GM23338 (cell line): ENCODE data around the gene ST6GALNAC3. TPM values are rescaled to one million over a fixed set of nuclear protein-coding genes. Genes with fewer than 3 reads are reported as not detected.
A peak's percentile ranks its signal among the peaks of the same experiment; 100 is the strongest.

Source experiments
- ATAC-seq: fragments of 200-7000 bp; cut with Tn5 transposase; 3 replicates; pipeline ENCODE4 v1.9.1; 2020
- DNase-seq: peaks from one replicate; pipeline ENCODE4 v3.0.0-alpha.2; 2015; ENCODE audit warnings: low spot score
- H2AFZ ChIP-seq: fragments of 200-600 bp; sonication (generic); 2 replicates; pipeline ENCODE4 v1.8.0; 2016; ENCODE audit warnings: antibody characterized with exemption, mild to moderate bottlenecking, moderate library complexity
- H3F3A ChIP-seq: fragments of 200-600 bp; sonication (generic); replicated peaks from 2 replicates; pipeline ENCODE4 v1.8.0; 2017; ENCODE audit warnings: antibody characterized with exemption, mixed run types, low read depth
- H3K27ac ChIP-seq: fragments of 200-600 bp; sonication (generic); 2 replicates; pipeline ENCODE4 v1.6.1; 2016; ENCODE audit warnings: low read depth
- H3K27me3 ChIP-seq: fragments of 200-600 bp; sonication (generic); 2 replicates; pipeline ENCODE4 v1.8.0; 2016; ENCODE audit warnings: mild to moderate bottlenecking, mixed run types, moderate library complexity; ENCODE audit not compliant: insufficient read depth
- H3K36me3 ChIP-seq: fragments of 200-600 bp; sonication (generic); 2 replicates; pipeline ENCODE4 v1.8.0; 2016; ENCODE audit warnings: mild to moderate bottlenecking; ENCODE audit not compliant: insufficient read depth
- H3K4me1 ChIP-seq: fragments of 200-600 bp; sonication (generic); 2 replicates; pipeline ENCODE4 v1.8.0; 2016; ENCODE audit warnings: mild to moderate bottlenecking, moderate library complexity; ENCODE audit not compliant: insufficient read depth
- H3K4me2 ChIP-seq: fragments of 200-600 bp; sonication (generic); 2 replicates; pipeline ENCODE4 v1.7.1; 2017; ENCODE audit warnings: mixed run types
- H3K4me3 ChIP-seq: fragments of 200-600 bp; sonication (generic); 2 replicates; pipeline ENCODE4 v1.6.1; 2016; ENCODE audit warnings: mixed run types
- H3K79me2 ChIP-seq: fragments of 200-600 bp; sonication (generic); replicated peaks from 2 replicates; pipeline ENCODE4 v1.8.0; 2017; ENCODE audit warnings: mild to moderate bottlenecking; ENCODE audit not compliant: insufficient read depth
- H3K9me2 ChIP-seq: fragments of 200-600 bp; sonication (generic); 2 replicates; pipeline ENCODE4 v1.8.0; 2017; ENCODE audit not compliant: insufficient read depth
- H4K20me1 ChIP-seq: fragments of 200-600 bp; sonication (generic); replicated peaks from 2 replicates; pipeline ENCODE4 v1.8.0; 2017; ENCODE audit warnings: mild to moderate bottlenecking; ENCODE audit not compliant: insufficient read depth
- H3K27ac Mint-ChIP-seq: 2 replicates; pipeline ENCODE4 v1.8.0; 2020; ENCODE audit warnings: inconsistent platforms, mild to moderate bottlenecking, moderate library complexity, mixed read lengths
- H3K27me3 Mint-ChIP-seq: 3 replicates; pipeline ENCODE4 v1.8.0; 2022; ENCODE audit warnings: low read depth, mild to moderate bottlenecking, moderate library complexity, mixed read lengths, inconsistent platforms; ENCODE audit not compliant: insufficient read depth, poor library complexity
- H3K36me3 Mint-ChIP-seq: 3 replicates; pipeline ENCODE4 v1.8.0; 2021; ENCODE audit warnings: low read depth, mild to moderate bottlenecking, inconsistent platforms, moderate library complexity, mixed read lengths
- H3K4me1 Mint-ChIP-seq: 3 replicates; pipeline ENCODE4 v1.8.0; 2020; ENCODE audit warnings: mild to moderate bottlenecking, inconsistent platforms, mixed read lengths
- H3K4me3 Mint-ChIP-seq: 3 replicates; pipeline ENCODE4 v1.8.0; 2021; ENCODE audit warnings: moderate library complexity, mild to moderate bottlenecking, inconsistent platforms, mixed read lengths
- H3K9me3 Mint-ChIP-seq: 3 replicates; pipeline ENCODE4 v1.8.0; 2020; ENCODE audit warnings: moderate library complexity, mild to moderate bottlenecking, inconsistent platforms, mixed read lengths
- CREB1 ChIP-seq: fragments of 250-450 bp; sonication (Bioruptor Pico); IDR thresholded peaks from 2 replicates; pipeline ENCODE4 v1.5.0; 2020; ENCODE audit warnings: low read depth, mild to moderate bottlenecking, moderate library complexity
- ETS1 ChIP-seq: IDR thresholded peaks from 2 replicates; pipeline ENCODE4 v1.6.1; 2016; ENCODE audit warnings: antibody characterized with exemption
- EZH2 ChIP-seq: fragments of 200-600 bp; sonication (generic); IDR thresholded peaks from one replicate; pipeline ENCODE4 v1.8.0; 2017; ENCODE audit warnings: antibody characterized with exemption, mild to moderate bottlenecking, low read depth; ENCODE audit not compliant: unreplicated experiment
- JUNB ChIP-seq: IDR thresholded peaks from one replicate; pipeline ENCODE4 v1.6.1; 2016; ENCODE audit warnings: antibody characterized with exemption; ENCODE audit not compliant: unreplicated experiment
- NANOG ChIP-seq: IDR thresholded peaks from 2 replicates; pipeline ENCODE4 v1.6.1; 2016; ENCODE audit warnings: antibody characterized with exemption, borderline replicate concordance
- POLR2AphosphoS5 ChIP-seq: IDR thresholded peaks from 2 replicates; pipeline ENCODE4 v1.6.1; 2016; ENCODE audit warnings: antibody characterized with exemption, low read depth
- REST ChIP-seq: IDR thresholded peaks from one replicate; pipeline ENCODE4 v1.6.1; 2018; ENCODE audit warnings: antibody characterized with exemption; ENCODE audit not compliant: unreplicated experiment
- ZNF331 ChIP-seq: fragments of 250-450 bp; sonication (Bioruptor Pico); IDR thresholded peaks from 2 replicates; pipeline ENCODE4 v1.5.0; 2020; ENCODE audit warnings: low read depth, mild to moderate bottlenecking, moderate library complexity
- polyA plus RNA-seq: library from polyadenylated mRNA; unstranded; fragments of >200 nt; fragmentation: Nextera tagmentation; extraction: Ambion mirVana; gene quantifications from 2 replicates; pipeline ENCODE4 v1.2.1, GENCODE V29; 2016
- total RNA-seq: library from RNA; depleted of rRNA; stranded (reverse); fragments of >200 nt; shearing (Covaris generic); gene quantifications from 2 replicates; pipeline ENCODE4 v1.2.3, GENCODE V29; 2014
- TF ChIP-seq, protein P1 (sequence below): fragments of 250-450 bp; sonication (Bioruptor Pico); IDR thresholded peaks from 2 replicates; pipeline ENCODE4 v1.5.0; 2020; ENCODE audit warnings: mild to moderate bottlenecking, moderate library complexity

Gene ST6GALNAC3
- total and polyA plus RNA-seq, 2 experiments from 2014 or later, result 4.7 to 11.6 TPM

- no peaks in the 10 kb centered on the region for H3K27me3 ChIP-seq
- H3K9me2 ChIP-seq, result no peaks in the 10 kb centered on the region
- peaks cover 3% of the 10 kb centered on the region for H3K27me3 Mint-ChIP-seq
- H3K4me2 ChIP-seq, result no peak overlapping the region
- H3K27ac Mint-ChIP-seq, result no peak overlapping the region
- H3K4me3 ChIP-seq, result no peak overlapping the region
- H3K4me1 ChIP-seq, result peaks cover 25% of the 10 kb centered on the region
- DNase-seq (no peak), ATAC-seq (peak; percentile 52)
- H3K9me3 Mint-ChIP-seq, result no peaks in the 10 kb centered on the region
- peaks cover 56% of the 10 kb centered on the region for H3K4me1 Mint-ChIP-seq
- no peaks in the 10 kb centered on the region for H3F3A ChIP-seq
- H3K27ac ChIP-seq, result no peak overlapping the region
- H2AFZ ChIP-seq, result no peak overlapping the region
- H4K20me1 ChIP-seq, result no peaks in the 10 kb centered on the region
- no peak for TF ChIP-seq CREB1 (CRISPR knock-in tag)
- TF ChIP-seq ETS1, result no peak
- no peak for TF ChIP-seq EZH2
- no peak for TF ChIP-seq ZNF331 (CRISPR knock-in tag)
- TF ChIP-seq JUNB, result no peak
- TF ChIP-seq POLR2AphosphoS5, result no peak
- TF ChIP-seq, protein P1, sequence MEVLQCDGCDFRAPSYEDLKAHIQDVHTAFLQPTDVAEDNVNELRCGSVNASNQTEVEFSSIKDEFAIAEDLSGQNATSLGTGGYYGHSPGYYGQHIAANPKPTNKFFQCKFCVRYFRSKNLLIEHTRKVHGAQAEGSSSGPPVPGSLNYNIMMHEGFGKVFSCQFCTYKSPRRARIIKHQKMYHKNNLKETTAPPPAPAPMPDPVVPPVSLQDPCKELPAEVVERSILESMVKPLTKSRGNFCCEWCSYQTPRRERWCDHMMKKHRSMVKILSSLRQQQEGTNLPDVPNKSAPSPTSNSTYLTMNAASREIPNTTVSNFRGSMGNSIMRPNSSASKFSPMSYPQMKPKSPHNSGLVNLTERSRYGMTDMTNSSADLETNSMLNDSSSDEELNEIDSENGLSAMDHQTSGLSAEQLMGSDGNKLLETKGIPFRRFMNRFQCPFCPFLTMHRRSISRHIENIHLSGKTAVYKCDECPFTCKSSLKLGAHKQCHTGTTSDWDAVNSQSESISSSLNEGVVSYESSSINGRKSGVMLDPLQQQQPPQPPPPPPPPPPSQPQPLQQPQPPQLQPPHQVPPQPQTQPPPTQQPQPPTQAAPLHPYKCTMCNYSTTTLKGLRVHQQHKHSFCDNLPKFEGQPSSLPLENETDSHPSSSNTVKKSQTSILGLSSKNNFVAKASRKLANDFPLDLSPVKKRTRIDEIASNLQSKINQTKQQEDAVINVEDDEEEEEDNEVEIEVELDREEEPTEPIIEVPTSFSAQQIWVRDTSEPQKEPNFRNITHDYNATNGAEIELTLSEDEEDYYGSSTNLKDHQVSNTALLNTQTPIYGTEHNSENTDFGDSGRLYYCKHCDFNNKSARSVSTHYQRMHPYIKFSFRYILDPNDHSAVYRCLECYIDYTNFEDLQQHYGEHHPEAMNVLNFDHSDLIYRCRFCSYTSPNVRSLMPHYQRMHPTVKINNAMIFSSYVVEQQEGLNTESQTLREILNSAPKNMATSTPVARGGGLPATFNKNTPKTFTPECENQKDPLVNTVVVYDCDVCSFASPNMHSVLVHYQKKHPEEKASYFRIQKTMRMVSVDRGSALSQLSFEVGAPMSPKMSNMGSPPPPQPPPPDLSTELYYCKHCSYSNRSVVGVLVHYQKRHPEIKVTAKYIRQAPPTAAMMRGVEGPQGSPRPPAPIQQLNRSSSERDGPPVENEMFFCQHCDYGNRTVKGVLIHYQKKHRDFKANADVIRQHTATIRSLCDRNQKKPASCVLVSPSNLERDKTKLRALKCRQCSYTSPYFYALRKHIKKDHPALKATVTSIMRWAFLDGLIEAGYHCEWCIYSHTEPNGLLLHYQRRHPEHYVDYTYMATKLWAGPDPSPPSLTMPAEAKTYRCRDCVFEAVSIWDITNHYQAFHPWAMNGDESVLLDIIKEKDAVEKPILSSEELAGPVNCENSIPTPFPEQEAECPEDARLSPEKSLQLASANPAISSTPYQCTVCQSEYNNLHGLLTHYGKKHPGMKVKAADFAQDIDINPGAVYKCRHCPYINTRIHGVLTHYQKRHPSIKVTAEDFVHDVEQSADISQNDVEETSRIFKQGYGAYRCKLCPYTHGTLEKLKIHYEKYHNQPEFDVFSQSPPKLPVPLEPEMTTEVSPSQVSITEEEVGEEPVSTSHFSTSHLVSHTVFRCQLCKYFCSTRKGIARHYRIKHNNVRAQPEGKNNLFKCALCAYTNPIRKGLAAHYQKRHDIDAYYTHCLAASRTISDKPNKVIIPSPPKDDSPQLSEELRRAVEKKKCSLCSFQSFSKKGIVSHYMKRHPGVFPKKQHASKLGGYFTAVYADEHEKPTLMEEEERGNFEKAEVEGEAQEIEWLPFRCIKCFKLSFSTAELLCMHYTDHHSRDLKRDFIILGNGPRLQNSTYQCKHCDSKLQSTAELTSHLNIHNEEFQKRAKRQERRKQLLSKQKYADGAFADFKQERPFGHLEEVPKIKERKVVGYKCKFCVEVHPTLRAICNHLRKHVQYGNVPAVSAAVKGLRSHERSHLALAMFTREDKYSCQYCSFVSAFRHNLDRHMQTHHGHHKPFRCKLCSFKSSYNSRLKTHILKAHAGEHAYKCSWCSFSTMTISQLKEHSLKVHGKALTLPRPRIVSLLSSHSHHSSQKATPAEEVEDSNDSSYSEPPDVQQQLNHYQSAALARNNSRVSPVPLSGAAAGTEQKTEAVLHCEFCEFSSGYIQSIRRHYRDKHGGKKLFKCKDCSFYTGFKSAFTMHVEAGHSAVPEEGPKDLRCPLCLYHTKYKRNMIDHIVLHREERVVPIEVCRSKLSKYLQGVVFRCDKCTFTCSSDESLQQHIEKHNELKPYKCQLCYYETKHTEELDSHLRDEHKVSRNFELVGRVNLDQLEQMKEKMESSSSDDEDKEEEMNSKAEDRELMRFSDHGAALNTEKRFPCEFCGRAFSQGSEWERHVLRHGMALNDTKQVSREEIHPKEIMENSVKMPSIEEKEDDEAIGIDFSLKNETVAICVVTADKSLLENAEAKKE (CRISPR knock-in tag), result no peak
- TF ChIP-seq REST, result no peak
- TF ChIP-seq NANOG, result no peak
- H3K4me3 Mint-ChIP-seq, result no peak overlapping the region
- H3K36me3 ChIP-seq, result no peaks in the 10 kb centered on the region
- H3K36me3 Mint-ChIP-seq, result no peaks in the 10 kb centered on the region
- H3K79me2 ChIP-seq, result no peaks in the 10 kb centered on the region
Observed at GRCh38 chr1:76289692-76290091, 215.1 kb downstream of the ST6GALNAC3 start.
